ENCODE data around the gene WSCD2.

Gene WSCD2

GRCh38 chr12:108269224-108269623 lies 140.1 kb downstream of the WSCD2 start:
- no peak for TF ChIP-seq CTCF (IDR thresholded peaks at IDR 0.05; ENCODE audit: insufficient read depth, low read depth, low read length, missing control alignments)
- DNase-seq (ENCODE audit: low read depth), result no peak
- H3K4me3 ChIP-seq (ENCODE audit: low read depth, low read length), result no peak overlapping the region

GRCh38 chr12:108270035-108270848 lies 141.2 kb downstream of the WSCD2 start:
- no peak overlapping the region for H3K4me3 ChIP-seq (ENCODE audit: low read depth, low read length)
- no peak for TF ChIP-seq CTCF (IDR thresholded peaks at IDR 0.05; ENCODE audit: insufficient read depth, low read depth, low read length, missing control alignments)
- no peak for DNase-seq (ENCODE audit: low read depth)

GRCh38 chr12:108270849-108271143 lies 141.7 kb downstream of the WSCD2 start:
- H3K4me3 ChIP-seq (ENCODE audit: low read depth, low read length), result no peak overlapping the region
- DNase-seq (ENCODE audit: low read depth), result no peak
- no peak for TF ChIP-seq CTCF (IDR thresholded peaks at IDR 0.05; ENCODE audit: insufficient read depth, low read depth, low read length, missing control alignments)

- DNase-seq (ENCODE audit: low read depth), result no peak
- TF ChIP-seq CTCF (IDR thresholded peaks at IDR 0.05; ENCODE audit: insufficient read depth, low read depth, low read length, missing control alignments), result no peak
- H3K4me3 ChIP-seq (ENCODE audit: low read depth, low read length), result no peak overlapping the region
Observed at GRCh38 chr12:108271951-108272872, 143.1 kb downstream of the WSCD2 start.

GRCh38 chr12:108273217-108273616 lies 144.1 kb downstream of the WSCD2 start:
- no peak for DNase-seq (ENCODE audit: low read depth)
- no peak overlapping the region for H3K4me3 ChIP-seq (ENCODE audit: low read depth, low read length)
- no peak for TF ChIP-seq CTCF (IDR thresholded peaks at IDR 0.05; ENCODE audit: insufficient read depth, low read depth, low read length, missing control alignments)

- DNase-seq (ENCODE audit: low read depth), result no peak
- TF ChIP-seq CTCF (IDR thresholded peaks at IDR 0.05; ENCODE audit: insufficient read depth, low read depth, low read length, missing control alignments), result no peak
- H3K4me3 ChIP-seq (ENCODE audit: low read depth, low read length), result no peak overlapping the region
Observed at GRCh38 chr12:108277613-108278012, 148.5 kb downstream of the WSCD2 start.

Measured in GM12865 (cell line).